Osteoblast (primary cell): ENCODE data around the gene MYH7B. TPM values are rescaled to one million over a fixed set of nuclear protein-coding genes. Genes with fewer than 3 reads are reported as not detected.
A peak's percentile ranks its signal among the peaks of the same experiment; 100 is the strongest.

Source experiments
- DNase-seq: peaks from one replicate; pipeline ENCODE4 v3.0.0; 2011; ENCODE audit warnings: low spot score, mixed read lengths; ENCODE audit not compliant: insufficient read length; ENCODE audit errors: missing footprints
- H2AFZ ChIP-seq: 2 replicates; pipeline ENCODE4 v1.6.0; 2011; ENCODE audit warnings: mild to moderate bottlenecking, low read length
- H3K27ac ChIP-seq: 2 replicates; pipeline ENCODE4 v1.5.1; 2011; ENCODE audit warnings: mild to moderate bottlenecking, low read depth, low read length, moderate library complexity
- H3K27me3 ChIP-seq: 2 replicates; pipeline ENCODE4 v1.6.0; 2012; ENCODE audit warnings: mild to moderate bottlenecking, control low read depth, inconsistent platforms, low read length, moderate library complexity; ENCODE audit not compliant: insufficient read depth
- H3K36me3 ChIP-seq: 2 replicates; pipeline ENCODE4 v1.5.1; 2011; ENCODE audit warnings: mild to moderate bottlenecking, low read length, control low read depth, moderate library complexity; ENCODE audit not compliant: insufficient read depth
- H3K4me1 ChIP-seq: 2 replicates; pipeline ENCODE4 v1.5.1; 2011; ENCODE audit warnings: mild to moderate bottlenecking, low read length, control low read depth, moderate library complexity; ENCODE audit not compliant: insufficient read depth
- H3K4me2 ChIP-seq: 2 replicates; pipeline ENCODE4 v1.6.0; 2011; ENCODE audit warnings: mild to moderate bottlenecking, low read length; ENCODE audit not compliant: insufficient read depth
- H3K4me3 ChIP-seq: fragments of 200-600 bp; sonication (generic); 3 replicates; pipeline ENCODE4 v1.5.1; 2012; ENCODE audit warnings: mild to moderate bottlenecking, low read length, inconsistent platforms; ENCODE audit not compliant: insufficient read depth
- H3K79me2 ChIP-seq: 2 replicates; pipeline ENCODE4 v1.6.0; 2012; ENCODE audit warnings: mild to moderate bottlenecking, low read length, control low read depth, inconsistent platforms; ENCODE audit not compliant: insufficient read depth
- H3K9me3 ChIP-seq: 2 replicates; pipeline ENCODE4 v1.5.1; 2011; ENCODE audit warnings: low read depth, low read length, control low read depth
- H4K20me1 ChIP-seq: 2 replicates; pipeline ENCODE4 v1.6.0; 2012; ENCODE audit warnings: mild to moderate bottlenecking, low read length, control low read depth; ENCODE audit not compliant: insufficient read depth
- total RNA-seq: library from RNA; depleted of rRNA; stranded (reverse); fragments of >200 nt; gene quantifications from 2 replicates; pipeline ENCODE4 v1.2.3, GENCODE V29; 2012
- TF ChIP-seq, protein P1 (sequence below): IDR thresholded peaks from 2 replicates; pipeline ENCODE4 v1.5.1; 2011; ENCODE audit warnings: mild to moderate bottlenecking, low read depth, low read length, moderate library complexity; ENCODE audit errors: extremely low read depth

The MYH7B gene
- total RNA-seq, 1 donor, result 0.36 TPM

DNA sequence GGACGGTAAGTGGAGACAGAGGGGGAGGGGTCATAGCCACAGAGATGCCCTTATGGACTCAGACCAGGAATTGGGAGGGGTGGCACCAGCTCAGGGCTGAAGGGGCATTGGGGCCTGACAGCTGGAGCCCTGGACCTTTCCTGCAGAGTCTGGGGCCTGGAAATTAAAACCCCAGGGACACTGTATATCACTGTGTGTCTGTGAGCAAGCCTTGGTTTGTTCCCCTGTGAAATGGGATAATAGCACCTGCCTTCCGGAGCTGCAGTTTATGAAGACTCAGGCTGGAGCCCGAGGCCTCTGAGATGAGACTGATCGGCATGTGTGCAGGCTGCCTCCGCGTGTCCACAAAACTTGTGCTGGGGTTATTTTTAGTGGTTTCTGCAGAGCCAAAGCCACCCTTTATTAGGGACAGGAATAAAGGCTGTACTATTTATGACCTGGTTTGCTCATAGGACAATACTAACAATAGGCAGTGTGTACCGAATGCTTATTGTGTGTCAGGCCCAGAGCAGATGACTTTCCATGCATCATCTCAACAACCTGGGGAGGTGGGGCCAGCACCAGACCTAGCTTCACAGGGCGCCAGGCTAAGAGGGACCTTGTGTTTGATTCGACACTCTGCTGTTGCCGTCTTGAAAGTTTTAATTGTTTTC lies 22.6 kb downstream of the MYH7B start:
- H3K27me3 ChIP-seq, result peaks cover 20% of the 10 kb centered on the region
- H3K27ac ChIP-seq, result no peak overlapping the region
- no peak overlapping the region for H3K4me3 ChIP-seq
- H3K79me2 ChIP-seq, result no peaks in the 10 kb centered on the region
- TF ChIP-seq, protein P1, sequence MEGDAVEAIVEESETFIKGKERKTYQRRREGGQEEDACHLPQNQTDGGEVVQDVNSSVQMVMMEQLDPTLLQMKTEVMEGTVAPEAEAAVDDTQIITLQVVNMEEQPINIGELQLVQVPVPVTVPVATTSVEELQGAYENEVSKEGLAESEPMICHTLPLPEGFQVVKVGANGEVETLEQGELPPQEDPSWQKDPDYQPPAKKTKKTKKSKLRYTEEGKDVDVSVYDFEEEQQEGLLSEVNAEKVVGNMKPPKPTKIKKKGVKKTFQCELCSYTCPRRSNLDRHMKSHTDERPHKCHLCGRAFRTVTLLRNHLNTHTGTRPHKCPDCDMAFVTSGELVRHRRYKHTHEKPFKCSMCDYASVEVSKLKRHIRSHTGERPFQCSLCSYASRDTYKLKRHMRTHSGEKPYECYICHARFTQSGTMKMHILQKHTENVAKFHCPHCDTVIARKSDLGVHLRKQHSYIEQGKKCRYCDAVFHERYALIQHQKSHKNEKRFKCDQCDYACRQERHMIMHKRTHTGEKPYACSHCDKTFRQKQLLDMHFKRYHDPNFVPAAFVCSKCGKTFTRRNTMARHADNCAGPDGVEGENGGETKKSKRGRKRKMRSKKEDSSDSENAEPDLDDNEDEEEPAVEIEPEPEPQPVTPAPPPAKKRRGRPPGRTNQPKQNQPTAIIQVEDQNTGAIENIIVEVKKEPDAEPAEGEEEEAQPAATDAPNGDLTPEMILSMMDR, result no peak
- H3K4me2 ChIP-seq, result no peak overlapping the region
- H3K9me3 ChIP-seq, result no peaks in the 10 kb centered on the region
- DNase-seq, result peak; percentile 69
- no peaks in the 10 kb centered on the region for H3K4me1 ChIP-seq
- no peaks in the 10 kb centered on the region for H4K20me1 ChIP-seq
- no peak overlapping the region for H2AFZ ChIP-seq
- H3K36me3 ChIP-seq, result no peaks in the 10 kb centered on the region

DNA sequence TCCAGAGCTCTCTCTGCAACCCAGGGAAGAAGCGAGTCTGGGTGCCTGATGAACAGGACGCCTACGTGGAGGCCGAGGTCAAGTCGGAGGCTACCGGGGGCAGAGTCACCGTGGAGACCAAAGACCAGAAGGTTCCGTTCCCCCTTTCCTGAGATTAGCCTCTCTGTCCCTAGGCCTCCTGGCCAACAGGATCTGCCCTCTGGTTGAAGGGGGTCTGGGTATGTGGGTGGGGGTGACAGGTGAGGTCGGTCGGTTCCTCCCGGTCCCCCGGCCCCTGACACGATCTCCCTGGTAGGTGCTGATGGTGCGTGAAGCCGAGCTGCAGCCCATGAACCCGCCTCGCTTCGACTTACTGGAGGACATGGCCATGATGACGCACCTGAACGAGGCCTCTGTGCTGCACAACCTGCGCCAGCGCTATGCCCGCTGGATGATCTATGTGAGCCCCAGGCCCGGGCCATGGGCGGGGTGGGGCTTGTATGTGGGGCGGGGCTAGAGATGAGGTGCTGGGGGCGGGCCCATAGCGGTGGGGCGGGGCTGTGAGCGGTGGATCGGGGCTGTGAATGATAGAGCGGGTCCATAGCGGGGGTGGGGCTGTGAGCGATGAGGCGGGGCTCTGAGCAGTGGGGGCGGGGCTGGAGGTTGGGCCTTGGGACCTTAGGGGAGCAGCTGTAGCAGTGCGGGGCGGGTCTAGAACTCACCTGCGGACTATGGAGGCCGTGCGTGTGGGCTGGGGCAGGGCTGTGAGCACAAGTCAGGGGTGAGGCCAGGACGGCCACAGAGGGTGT lies 23.9 kb downstream of the MYH7B start:
- Histone ChIP-seq H4K20me1 (no peaks in the 10 kb centered on the region), H3K27ac (no peak overlapping the region), H3K4me2 (no peak overlapping the region), H3K9me3 (no peaks in the 10 kb centered on the region), H3K27me3 (peaks cover 30% of the 10 kb centered on the region), H3K79me2 (no peaks in the 10 kb centered on the region), H3K4me1 (no peaks in the 10 kb centered on the region), H3K4me3 (no peak overlapping the region), H3K36me3 (no peaks in the 10 kb centered on the region), H2AFZ (no peak overlapping the region)
- TF ChIP-seq, protein P1, result no peak
- peak; percentile 57 for DNase-seq

DNA sequence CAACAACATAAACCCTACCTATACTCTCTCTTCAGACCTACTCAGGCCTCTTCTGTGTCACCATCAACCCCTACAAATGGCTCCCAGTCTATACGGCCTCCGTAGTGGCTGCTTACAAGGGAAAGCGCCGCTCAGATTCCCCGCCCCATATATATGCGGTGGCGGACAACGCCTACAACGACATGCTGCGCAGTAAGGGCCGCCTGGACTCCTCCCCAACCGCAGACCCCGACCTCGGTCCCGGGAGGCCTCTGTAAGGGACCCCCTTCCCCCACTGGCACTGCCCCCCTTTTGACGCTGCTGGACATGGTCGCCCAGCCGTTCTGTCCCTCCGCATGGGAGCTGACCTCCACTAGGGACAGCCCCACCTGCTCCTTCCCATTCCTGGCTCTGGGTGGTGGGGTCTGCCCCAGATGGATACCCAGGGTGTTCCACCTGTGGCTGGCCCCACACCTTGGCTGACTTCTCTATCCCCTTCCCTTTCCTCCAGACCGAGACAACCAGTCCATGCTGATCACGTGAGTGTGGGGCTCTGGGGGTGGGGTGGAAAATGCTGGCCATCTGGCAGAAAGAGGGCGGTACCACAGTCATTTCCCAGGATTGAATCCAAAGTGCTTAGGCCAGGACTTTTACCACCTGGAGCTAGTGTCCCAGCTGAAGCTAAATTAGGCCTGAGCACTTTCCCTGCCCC lies 25.0 kb downstream of the MYH7B start:
- Histone ChIP-seq H3K4me2 (no peak overlapping the region), H3K27ac (no peak overlapping the region), H3K27me3 (peaks cover 38% of the 10 kb centered on the region), H3K36me3 (no peaks in the 10 kb centered on the region), H3K4me1 (no peaks in the 10 kb centered on the region), H3K4me3 (no peak overlapping the region), H2AFZ (no peak overlapping the region), H3K9me3 (no peaks in the 10 kb centered on the region), H4K20me1 (no peaks in the 10 kb centered on the region), H3K79me2 (no peaks in the 10 kb centered on the region)
- TF ChIP-seq, protein P1, result no peak
- DNase-seq, result peak; percentile 55
